Measurements from ENCODE around the gene APCDD1.
"Not testable (repeated sequence)": the region's sequence is repeated elsewhere in the genome, so short reads cannot be mapped to it uniquely, and the experiment has no call there.

Gene APCDD1

DNA sequence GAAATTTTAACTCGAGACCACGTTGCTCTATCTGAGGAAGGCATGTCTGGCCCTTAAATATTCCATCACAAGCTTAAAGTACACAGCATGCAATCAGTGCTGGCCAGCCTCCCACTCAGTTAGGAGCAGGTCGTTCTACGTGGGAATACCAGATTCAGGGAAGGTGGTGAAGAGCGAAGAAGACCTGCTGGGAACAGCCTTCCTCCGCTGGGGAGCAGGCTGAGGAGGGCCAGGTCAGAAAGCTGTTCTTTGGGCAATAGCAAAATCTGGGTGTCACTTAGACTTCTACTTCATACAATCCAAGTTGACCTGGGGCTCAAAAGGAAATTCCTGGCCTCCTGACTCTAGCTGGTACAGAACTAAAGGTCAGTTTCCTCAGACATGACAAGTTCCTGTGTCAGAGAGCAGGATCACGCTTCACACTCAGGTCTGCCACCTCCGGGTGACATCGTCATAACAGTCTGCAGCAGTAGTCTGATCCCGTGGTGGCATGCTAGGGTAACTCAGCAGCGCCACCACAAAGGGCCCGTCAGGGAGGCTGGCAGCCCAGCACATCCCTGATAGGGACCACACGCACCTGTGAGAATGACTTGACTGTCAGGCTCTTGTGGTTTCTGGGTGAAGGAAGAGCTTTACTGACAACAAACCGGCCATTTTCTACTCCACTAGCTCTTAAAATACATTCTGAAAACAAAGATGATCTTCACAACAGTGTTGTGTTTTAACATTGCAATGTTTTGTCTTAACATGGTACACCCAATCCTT, 36.1 kb downstream of the APCDD1 start:
- DNase-seq (ENCODE audit: low read depth in 2 of 2) = peak; percentile 26 to 32

- no peak for DNase-seq (ENCODE audit: low read depth in 2 of 2)
Measured at GRCh38 chr18:10495936-10496335, 41.5 kb downstream of the APCDD1 start.

GRCh38 chr18:10497206-10497749, 42.8 kb downstream of the APCDD1 start:
- no peak for DNase-seq (ENCODE audit: low read depth in 2 of 2)

DNA sequence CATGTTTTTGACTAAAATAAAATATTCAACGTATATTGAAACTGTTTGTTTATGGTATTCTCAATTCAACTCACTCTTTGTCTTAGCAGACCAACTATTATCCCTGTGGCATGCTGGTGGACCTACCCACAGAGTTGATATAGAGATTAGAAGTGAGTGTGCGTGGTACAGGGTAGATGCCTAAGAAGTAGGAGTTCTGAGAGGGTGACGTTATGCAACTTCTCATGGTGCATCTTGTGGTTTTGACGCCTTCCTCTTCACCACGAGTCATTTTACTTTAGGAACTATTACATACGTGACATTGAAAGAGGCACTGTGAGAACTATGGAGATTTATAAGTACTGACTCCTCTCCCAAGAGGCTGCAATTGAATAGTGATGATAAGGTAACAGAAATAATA, 44.8 kb downstream of the APCDD1 start:
- DNase-seq (ENCODE audit: low read depth in 2 of 2) = no peak

DNA sequence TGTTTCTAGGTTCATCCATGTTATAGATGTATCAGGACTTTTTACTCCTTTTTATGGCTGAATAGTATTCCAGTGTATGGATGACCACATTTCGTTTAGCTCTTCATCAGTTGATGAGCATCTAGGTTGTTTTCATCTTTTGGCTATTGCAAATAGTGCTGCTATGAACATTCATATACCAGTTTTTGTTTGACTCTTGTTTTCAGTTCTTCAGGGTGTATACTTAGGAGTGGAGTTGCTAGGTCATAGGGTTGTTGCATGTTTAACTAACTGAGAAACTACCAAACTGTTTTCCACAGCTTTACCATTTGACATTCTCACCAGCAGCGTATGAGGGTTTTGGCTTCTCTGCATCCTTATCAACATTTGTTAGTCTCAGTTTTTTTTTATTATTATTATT, 45.6 kb downstream of the APCDD1 start:
- no peak for DNase-seq (ENCODE audit: low read depth in 2 of 2)

GRCh38 chr18:10504723-10505122, 50.3 kb downstream of the APCDD1 start:
- DNase-seq (ENCODE audit: low read depth in 2 of 2) = no peak

DNA sequence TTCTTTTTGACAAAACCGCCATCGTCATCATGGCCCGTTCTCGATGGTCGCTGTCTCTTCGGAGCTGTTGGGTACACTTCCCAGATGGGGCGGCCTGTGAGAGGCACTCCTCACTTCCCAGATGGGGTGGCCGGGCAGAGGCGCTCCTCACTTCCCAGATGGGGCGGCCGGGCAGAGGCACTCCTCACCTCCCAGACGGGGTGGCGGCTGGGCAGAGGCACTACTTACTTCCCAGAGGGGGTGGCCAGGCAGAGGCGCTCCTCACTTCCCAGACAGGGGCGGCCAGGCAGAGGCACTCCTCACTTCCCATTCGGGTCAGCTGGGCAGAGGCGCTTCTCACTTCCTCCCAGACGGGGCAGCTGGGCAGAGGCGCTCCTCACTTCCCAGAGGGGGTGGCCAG, 51.5 kb downstream of the APCDD1 start:
- not testable (repeated sequence) for DNase-seq (ENCODE audit: low read depth in 2 of 2)

DNA sequence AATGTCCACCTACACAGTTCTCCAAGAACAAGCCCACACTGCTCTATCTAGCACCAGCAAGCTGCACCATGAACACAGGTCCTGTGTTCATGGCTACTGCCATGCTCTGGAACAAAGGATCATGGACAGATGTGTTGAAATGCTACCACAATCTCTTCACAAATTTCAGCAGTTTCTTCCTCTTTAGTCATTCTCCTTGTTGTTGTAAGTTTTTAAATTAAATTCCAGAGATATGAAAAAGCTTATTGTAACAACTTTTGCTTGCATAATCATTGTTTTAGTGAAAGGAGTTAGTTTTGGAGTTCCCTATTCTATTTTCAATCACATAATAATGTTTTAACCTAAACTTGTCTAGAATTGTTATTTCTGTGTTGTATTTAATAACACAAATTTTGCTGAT, 54.2 kb downstream of the APCDD1 start:
- DNase-seq (ENCODE audit: low read depth in 2 of 2) = no peak

DNA sequence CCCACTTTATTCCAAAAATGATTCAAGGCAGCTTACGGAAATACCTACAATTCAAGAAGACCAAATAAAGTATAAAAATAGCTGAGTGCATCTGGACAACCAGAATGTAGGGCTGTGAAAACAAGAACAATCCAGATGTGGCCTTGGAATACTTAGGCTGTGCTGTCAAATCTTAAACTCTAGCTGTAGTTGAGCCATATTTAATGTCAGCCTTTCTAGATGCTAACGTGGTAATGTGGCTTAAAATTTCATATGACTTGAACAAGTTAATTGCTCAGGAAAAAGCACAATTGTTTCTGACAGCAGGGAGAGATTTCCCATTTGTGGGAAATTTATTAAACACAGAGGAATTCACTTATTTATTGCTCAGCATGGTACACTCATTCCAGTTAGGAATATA, 56.8 kb downstream of the APCDD1 start:
- DNase-seq (ENCODE audit: low read depth in 2 of 2) = no peak

- no peak for DNase-seq (ENCODE audit: low read depth in 2 of 2)
Measured at GRCh38 chr18:10514082-10514481, 59.6 kb downstream of the APCDD1 start.

GRCh38 chr18:10514601-10515000, 60.2 kb downstream of the APCDD1 start:
- no peak for DNase-seq (ENCODE audit: low read depth in 2 of 2)

GRCh38 chr18:10515456-10515855, 61.0 kb downstream of the APCDD1 start:
- no peak for DNase-seq (ENCODE audit: low read depth in 2 of 2)

GRCh38 chr18:10516078-10516477, 61.6 kb downstream of the APCDD1 start:
- no peak for DNase-seq (ENCODE audit: low read depth in 2 of 2)

DNA sequence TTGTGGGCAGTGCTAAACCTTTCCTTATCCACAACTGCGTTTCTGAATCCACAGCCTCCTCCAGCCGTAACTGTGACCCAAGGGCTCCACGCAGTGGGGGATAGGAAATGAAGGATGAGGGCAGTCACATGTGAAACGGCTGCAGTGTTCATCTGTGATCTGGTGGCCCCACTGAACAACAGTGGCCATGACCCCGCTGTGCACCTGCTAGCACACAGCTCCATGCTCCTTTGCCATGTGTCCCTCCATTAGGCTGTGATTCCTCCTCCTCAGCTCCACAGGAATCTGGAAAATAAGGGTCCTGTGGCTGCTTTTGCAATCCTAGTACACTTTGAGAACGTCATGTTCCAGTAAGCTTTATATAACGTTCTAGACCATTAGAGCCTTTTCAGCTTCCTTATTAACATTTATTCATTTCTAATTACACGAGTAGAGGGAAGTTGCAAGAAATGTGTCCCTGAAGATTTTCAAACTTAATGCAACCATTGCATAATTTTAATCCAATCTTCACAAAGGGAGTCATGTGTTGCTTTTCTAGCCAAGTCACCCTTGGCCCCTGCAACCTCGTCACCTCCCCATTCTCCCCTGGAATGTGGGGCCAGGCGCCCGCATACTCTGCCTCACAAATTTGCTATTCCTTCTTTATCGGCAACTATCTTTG, 64.3 kb downstream of the APCDD1 start:
- no peak for DNase-seq (ENCODE audit: low read depth in 2 of 2)

DNA sequence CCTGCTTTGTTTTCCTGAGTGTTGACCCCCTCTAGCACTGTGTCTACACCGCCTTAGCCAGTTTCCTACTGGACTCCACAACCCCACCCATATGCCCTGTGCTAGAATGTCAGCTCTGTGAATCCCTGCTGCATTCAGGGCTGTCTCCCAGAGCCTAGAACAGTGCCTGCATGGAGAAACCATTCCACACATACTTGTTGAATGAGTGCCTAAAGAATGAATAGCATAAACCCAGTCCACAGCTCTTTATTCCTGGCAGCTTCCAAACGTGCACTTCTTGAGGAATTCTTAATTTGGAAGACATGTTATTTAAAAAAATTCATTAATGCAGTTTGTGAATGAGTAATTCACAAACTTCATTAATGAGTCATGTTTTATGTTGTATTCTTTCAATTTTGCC, 64.9 kb downstream of the APCDD1 start:
- DNase-seq (ENCODE audit: low read depth in 2 of 2) = no peak

GRCh38 chr18:10519999-10520935, 65.8 kb downstream of the APCDD1 start:
- peak; percentile 32 for DNase-seq (ENCODE audit: low read depth in 2 of 2)

DNA sequence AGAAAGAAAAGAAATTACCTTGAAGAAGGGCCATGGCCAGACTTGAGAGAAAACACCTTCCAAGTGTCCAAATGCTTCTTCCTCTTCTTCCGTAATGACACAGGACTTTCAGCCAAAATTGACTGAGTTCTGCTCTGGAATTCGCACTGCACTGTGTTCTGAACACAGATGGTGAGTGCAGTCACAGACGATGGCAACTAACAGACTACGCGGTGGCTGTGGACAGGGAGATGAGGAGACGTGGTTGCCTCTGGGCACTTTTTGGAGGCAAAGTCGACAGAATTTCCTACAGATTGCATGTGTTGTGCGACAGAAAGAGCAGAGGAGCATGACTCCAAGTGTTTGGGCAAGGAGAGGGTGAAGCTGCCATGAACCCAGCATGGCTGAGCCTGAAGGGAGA, 67.1 kb downstream of the APCDD1 start:
- DNase-seq (ENCODE audit: low read depth in 2 of 2) = no peak

DNA sequence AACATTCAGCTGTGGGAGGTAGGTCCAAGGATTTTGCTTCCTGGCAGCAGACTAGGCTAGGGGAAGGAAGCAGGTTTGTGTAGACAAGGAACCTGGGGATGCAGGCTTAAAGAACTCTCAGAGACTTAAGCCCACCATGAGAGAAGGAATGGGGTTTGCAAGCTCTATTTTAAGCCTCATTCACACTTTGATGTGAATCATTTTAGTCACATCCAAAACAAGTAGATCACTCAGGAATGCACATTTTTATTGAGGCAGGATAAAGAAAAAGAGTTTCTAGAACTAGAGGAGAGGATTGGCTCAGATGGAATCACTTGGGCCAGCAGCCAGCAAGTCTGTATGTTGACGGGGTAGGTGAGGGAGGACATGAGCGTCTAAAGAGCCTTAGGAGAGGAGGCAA, 68.1 kb downstream of the APCDD1 start:
- no peak for DNase-seq (ENCODE audit: low read depth in 2 of 2)

GRCh38 chr18:10523544-10523943, 69.1 kb downstream of the APCDD1 start:
- DNase-seq (ENCODE audit: low read depth in 2 of 2) = no peak

GRCh38 chr18:10524507-10525370, 70.3 kb downstream of the APCDD1 start:
- DNase-seq (ENCODE audit: low read depth in 2 of 2) = no peak

GRCh38 chr18:10525371-10525691, 70.9 kb downstream of the APCDD1 start:
- DNase-seq (ENCODE audit: low read depth in 2 of 2) = no peak

Data from stimulated activated CD4-positive, alpha-beta T cell treated with anti-CD3 and anti-CD28 coated beads, Interleukin-1b, Interleukin-23, amount 100 ng/mL, for 4 hours (primary cell).